Type B pancreatic cell (in vitro differentiated cells): ENCODE measurements around the gene LRRC41. TPM values are rescaled to one million over a fixed set of nuclear protein-coding genes. Genes with fewer than 3 reads are reported as not detected.
"Not testable (repeated sequence)": the region's sequence is repeated elsewhere in the genome, so short reads cannot be mapped to it uniquely, and the experiment has no call there.

ENCODE experiments used
- DNase-seq: peaks from one replicate; pipeline ENCODE4 v3.0.0; 2021; ENCODE audit warnings: mixed read lengths; ENCODE audit not compliant: unreplicated experiment; ENCODE audit errors: extremely low spot score
- H3K27ac Mint-ChIP-seq: 2 replicates; pipeline ENCODE4 v1.8.0; 2021; ENCODE audit warnings: mild to moderate bottlenecking, mixed read lengths
- H3K27me3 Mint-ChIP-seq: 2 replicates; pipeline ENCODE4 v1.8.0; 2021; ENCODE audit warnings: mixed read lengths
- H3K36me3 Mint-ChIP-seq: 2 replicates; pipeline ENCODE4 v1.8.0; 2021; ENCODE audit warnings: mixed read lengths
- H3K4me1 Mint-ChIP-seq: one replicate; pipeline ENCODE4 v1.8.0; 2021; ENCODE audit warnings: mixed read lengths; ENCODE audit not compliant: unreplicated experiment
- H3K4me3 Mint-ChIP-seq: 2 replicates; pipeline ENCODE4 v1.8.0; 2021; ENCODE audit warnings: mild to moderate bottlenecking, mixed read lengths
- H3K9me3 Mint-ChIP-seq: 2 replicates; pipeline ENCODE4 v1.8.0; 2021; ENCODE audit warnings: mixed read lengths
- CTCF ChIP-seq: fragments of 200-600 bp; sonication (generic); conservative IDR thresholded peaks from 2 replicates; pipeline ENCODE4 v1.5.0; 2021; ENCODE audit warnings: antibody characterized with exemption, mild to moderate bottlenecking
- total RNA-seq: library from RNA; stranded (reverse); gene quantifications from 2 replicates; pipeline ENCODE4 v1.2.1, GENCODE V29; 2021; ENCODE audit warnings: low replicate concordance

LRRC41 gene
- total RNA-seq, 1 donor from 2014 or later, result 89.9 TPM

GRCh38 chr1:46335081-46335480, 31.7 kb upstream of the LRRC41 start:
- Mint-ChIP-seq H3K36me3 (no peaks in the 10 kb centered on the region), H3K27ac (no peak overlapping the region), H3K27me3 (no peaks in the 10 kb centered on the region), H3K4me1 (peaks cover 12% of the 10 kb centered on the region), H3K4me3 (no peak overlapping the region), H3K9me3 (no peaks in the 10 kb centered on the region)
- TF ChIP-seq CTCF, result no peak
- DNase-seq, result no peak

- Mint-ChIP-seq H3K4me1 (peaks cover 8% of the 10 kb centered on the region), H3K36me3 (no peaks in the 10 kb centered on the region), H3K9me3 (no peaks in the 10 kb centered on the region), H3K4me3 (no peak overlapping the region), H3K27ac (no peak overlapping the region), H3K27me3 (no peaks in the 10 kb centered on the region)
- DNase-seq, result no peak
- TF ChIP-seq CTCF, result no peak
Measured at GRCh38 chr1:46334030-46334384, 30.6 kb upstream of the LRRC41 start.

- Mint-ChIP-seq H3K27ac (no peak overlapping the region), H3K27me3 (no peaks in the 10 kb centered on the region)
- TF ChIP-seq CTCF, result peak; percentile 58
Measured at GRCh38 chr1:46333300-46334029, 30.0 kb upstream of the LRRC41 start.

DNA sequence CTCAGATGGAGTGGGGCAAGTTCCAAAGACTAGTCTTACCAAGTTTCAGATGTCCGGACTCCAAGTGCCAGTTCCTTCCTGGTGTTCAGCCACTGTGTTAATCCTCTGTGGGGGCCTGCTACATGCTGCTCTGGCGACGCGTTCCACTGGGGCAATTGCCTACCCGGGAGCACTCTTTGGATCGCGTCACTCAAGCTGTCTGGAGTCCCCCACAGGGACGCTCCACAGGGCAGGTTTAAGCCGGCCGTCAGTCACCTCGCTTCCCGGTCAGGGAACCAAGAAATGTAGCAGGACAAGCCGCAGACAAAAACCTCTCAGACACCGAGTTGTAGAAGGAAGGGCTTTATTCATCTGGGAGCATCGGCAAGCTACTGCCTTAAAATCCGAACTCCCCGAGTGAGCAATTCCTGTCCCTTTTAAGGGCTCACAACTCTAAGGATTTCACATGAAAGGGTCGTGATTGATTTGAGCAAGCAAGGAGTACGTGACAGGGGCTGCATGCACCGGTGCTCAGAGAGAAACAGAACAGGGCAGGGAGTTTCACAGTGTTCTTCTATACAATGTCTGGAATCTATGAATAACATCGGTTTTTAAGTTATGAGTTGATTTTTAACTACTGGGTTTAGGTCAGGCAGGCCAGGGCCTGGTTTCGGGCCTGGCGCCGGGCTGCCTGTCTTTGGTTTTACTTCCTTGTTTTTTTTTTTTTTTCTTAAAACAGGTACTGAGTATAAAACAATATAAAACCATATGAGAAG, 28.5 kb upstream of the LRRC41 start:
- H3K27me3 Mint-ChIP-seq, H3K4me1 Mint-ChIP-seq, H3K9me3 Mint-ChIP-seq, DNase-seq, H3K36me3 Mint-ChIP-seq, H3K4me3 Mint-ChIP-seq: not testable (repeated sequence)
- H3K27ac Mint-ChIP-seq, result peak overlapping the region; percentile 65

More at GRCh38 chr1:46333300-46334029, 30.0 kb upstream of the LRRC41 start:
- Mint-ChIP-seq H3K36me3 (no peaks in the 10 kb centered on the region), H3K9me3 (no peaks in the 10 kb centered on the region), H3K4me3 (no peak overlapping the region), H3K4me1 (peaks cover 4% of the 10 kb centered on the region)
- DNase-seq, result no peak

- H3K4me1 Mint-ChIP-seq, H3K27ac Mint-ChIP-seq, DNase-seq, H3K36me3 Mint-ChIP-seq, H3K4me3 Mint-ChIP-seq, H3K9me3 Mint-ChIP-seq, H3K27me3 Mint-ChIP-seq: not testable (repeated sequence)
Measured at GRCh38 chr1:46330381-46330780, 27.0 kb upstream of the LRRC41 start.

GRCh38 chr1:46329807-46330206, 26.4 kb upstream of the LRRC41 start:
- not testable (repeated sequence) for H3K27me3 Mint-ChIP-seq, H3K36me3 Mint-ChIP-seq, H3K4me3 Mint-ChIP-seq, H3K27ac Mint-ChIP-seq, DNase-seq, H3K9me3 Mint-ChIP-seq, H3K4me1 Mint-ChIP-seq

GRCh38 chr1:46328182-46328581, 24.8 kb upstream of the LRRC41 start:
- not testable (repeated sequence) for H3K4me1 Mint-ChIP-seq

DNA sequence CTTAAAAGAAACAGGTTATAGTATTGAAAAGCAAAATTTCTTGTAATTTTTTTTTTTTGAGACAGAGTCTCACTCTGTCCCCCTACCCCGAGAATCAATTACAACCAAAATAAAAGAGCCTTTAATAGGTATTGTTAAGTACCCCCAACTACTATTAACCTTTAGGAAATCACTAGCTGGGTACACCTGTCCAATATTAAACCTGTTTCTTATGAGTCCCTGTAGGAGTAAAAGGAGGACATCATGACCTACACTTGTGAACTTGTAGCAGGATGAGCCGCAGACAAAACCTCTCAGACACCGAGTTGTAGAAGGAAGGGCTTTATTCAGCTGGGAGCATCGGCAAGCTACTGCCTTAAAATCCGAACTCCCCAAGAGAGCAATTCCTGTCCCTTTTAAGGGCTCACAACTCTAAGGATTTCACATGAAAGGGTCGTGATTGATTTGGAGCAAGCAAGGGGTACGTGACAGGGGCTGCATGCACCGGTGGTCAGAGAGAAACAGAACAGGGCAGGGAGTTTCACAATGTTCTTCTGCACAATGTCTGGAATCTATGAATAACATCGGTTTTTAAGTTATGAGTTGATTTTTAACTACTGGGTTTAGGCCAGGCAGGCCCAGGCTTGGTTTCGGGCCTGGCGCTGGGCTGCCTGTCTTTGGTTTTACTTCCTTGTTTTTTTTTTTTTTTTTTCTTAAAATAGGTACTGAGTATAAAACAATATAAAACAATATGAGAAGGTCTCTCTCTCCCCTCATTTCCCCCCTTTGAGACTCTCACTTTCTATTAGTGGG, 22.1 kb upstream of the LRRC41 start:
- H3K4me1 Mint-ChIP-seq, H3K27ac Mint-ChIP-seq, H3K4me3 Mint-ChIP-seq, H3K9me3 Mint-ChIP-seq, DNase-seq, H3K36me3 Mint-ChIP-seq, H3K27me3 Mint-ChIP-seq: not testable (repeated sequence)

More at GRCh38 chr1:46328182-46328581, 24.8 kb upstream of the LRRC41 start:
- not testable (repeated sequence) for H3K27me3 Mint-ChIP-seq, DNase-seq, H3K36me3 Mint-ChIP-seq, H3K4me3 Mint-ChIP-seq, H3K9me3 Mint-ChIP-seq, H3K27ac Mint-ChIP-seq

DNA sequence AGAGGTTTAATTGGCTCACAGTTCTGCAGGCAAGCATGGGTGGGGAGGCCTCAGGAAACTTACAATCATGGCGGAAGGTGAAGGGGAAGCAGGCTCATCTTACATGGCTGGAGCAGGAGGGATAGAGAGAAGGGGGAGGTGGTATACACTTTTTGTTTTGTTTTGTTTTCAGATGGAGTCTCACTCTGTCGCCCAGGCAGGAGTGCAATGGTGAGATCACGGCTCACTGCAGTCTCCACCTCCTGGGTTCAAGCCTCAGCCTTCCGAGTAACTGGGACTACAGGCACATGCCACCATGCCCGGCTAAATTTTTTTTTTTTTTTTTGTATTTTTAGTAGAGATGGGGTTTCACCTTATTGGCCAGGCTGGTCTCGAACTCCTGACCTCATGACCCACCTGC, 18.8 kb upstream of the LRRC41 start:
- H3K27ac Mint-ChIP-seq, H3K27me3 Mint-ChIP-seq: not testable (repeated sequence)

More for the DNA sequence above, 18.8 kb upstream of the LRRC41 start:
- H3K9me3 Mint-ChIP-seq, DNase-seq, H3K4me3 Mint-ChIP-seq, H3K36me3 Mint-ChIP-seq: not testable (repeated sequence)
- peaks cover 14% of the 10 kb centered on the region for H3K4me1 Mint-ChIP-seq
